ENCODE measurements around the gene MYO18A.
A peak's percentile ranks its signal among the peaks of the same experiment; 100 is the strongest.
"Not testable (repeated sequence)": the region's sequence is repeated elsewhere in the genome, so short reads cannot be mapped to it uniquely, and the experiment has no call there.

Gene MYO18A

DNA sequence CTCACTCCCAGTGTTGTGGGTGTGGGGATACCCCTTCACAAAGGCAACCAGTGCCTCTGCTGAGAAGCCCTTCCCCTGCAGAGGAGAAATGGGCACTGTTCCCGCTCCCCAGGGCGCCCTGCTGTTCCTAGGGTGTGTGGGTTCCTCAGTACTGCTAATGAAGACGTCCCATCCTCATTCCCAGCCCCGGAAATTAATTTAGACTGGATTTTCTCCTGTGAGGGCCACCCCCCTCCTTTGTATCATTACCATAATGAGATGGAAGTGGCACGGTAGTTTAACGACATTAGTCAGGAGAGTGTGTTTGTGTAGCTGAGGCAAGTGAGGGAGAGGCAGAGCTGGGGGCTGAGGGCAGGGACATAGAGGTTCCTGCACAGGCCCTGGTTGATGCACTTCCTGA, 84.1 kb downstream of the MYO18A start:
- no peak for DNase-seq

DNA sequence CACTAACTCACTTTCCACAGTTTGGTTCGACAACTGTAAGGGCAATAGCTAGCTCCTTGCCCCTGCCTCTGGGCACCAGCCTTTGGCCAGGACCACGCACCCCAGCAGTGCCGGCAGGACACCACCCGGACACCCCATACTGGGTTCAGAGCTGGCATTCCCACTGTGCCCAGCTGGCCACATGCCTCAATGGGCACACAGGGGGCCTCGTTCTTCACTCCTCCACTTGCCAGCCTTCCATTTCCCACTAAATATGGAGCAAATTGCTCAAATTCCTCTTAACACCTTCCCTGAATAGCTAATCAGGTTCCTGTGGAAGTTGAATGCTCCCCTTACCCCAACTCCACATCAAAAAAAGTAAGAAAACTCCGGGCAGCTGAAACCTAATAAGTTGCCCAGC, 84.8 kb downstream of the MYO18A start:
- DNase-seq = no peak

DNA sequence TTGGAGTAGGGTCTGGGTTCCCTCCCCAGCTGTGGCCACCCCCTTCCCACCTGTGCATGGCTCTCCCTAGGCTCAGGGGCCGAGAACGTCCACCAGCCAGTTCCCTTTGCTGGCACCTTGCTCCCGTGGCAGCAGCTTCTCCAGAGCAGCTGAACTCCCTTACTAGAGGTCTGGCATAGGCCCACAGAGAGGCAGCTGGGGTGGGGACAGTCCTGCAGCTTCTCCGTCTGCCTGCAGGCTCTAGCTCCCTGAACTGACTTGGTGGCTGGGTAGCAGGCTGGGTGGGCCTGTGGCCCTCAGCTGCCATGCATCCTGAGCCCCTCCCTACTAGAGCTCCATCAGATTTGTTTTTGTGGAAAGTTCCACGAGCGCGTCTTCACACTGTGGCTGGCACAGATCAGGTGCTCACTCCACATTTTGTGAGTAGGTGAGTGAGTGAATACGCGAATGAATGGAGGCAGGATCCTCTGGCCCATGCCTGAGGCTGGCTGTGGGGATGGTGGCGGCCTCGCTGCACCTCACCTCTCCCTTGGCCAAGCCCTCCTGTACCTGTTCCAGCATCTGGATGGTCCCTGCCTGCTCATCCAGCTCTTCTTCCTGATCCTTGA, 86.0 kb downstream of the MYO18A start:
- DNase-seq = no peak

DNA sequence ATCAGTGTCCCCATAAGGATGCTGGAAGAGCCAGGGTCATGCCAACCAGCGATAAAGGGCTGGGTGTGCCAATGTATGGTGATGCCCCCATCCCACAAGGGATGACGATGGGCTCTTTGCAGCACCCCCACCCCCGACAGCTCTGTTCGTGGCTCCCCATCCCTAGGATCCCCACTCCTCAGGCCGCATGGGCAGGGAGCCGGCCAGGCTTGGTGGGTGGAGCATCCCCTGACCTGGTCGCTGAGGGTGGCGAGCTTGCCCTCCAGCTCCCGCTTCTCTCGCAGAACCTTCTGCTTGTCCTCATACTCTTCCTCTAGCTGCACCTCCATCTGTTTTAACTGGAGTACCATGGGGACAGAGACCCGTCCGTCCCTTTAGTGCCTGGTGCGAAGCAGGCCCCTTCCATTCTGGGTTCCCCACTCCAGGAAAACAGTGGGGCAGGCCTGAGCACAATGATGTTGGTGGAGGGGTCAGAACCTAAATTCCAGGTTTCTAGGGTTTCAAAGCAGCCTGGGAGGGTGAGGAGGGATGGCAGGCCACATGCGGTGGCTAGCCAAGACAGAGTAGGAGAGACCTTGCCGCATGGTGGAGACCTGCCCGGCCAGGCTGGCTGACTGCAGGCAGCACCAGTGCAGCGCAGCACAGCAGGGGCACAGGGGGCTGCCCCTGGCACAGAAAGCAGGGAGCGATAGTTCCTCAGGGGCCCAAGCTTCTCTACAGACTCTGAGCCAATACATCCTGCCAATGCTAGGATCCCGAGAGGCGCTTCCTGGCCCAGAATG, 86.9 kb downstream of the MYO18A start:
- no peak for DNase-seq

DNA sequence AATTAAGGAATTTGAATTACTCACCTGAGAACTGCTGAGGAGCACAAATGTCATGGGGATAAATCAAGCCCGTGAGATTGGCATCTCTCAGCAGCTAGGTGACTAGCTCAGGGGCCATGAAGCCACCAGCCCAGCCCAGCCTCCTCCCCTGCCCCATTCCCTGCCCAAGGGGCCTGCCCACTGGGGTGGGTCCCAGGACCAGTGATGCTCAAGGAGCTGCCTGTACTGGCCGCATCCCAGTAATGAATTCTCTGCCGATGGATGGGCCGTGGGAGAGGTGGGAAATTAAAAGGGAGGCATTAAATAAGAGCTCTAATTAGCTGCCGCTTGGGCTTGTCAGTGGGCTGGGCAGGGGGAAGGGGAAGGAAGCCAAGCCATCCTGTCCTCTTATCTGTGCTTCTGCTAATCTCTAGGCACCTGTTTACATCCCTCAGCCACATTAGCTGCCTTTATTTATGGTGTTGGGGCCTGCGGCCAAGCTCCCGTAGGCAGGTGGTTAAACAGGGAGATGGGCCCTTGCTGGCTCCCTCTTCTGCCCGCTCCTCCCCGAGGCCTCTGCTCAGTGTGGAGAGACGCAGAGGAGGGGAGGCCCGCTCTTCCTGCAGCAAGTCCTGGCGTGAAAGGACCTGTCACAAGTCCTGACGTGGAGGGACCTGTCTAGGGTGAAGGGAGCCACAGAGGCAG, 88.5 kb downstream of the MYO18A start:
- no peak for DNase-seq

DNA sequence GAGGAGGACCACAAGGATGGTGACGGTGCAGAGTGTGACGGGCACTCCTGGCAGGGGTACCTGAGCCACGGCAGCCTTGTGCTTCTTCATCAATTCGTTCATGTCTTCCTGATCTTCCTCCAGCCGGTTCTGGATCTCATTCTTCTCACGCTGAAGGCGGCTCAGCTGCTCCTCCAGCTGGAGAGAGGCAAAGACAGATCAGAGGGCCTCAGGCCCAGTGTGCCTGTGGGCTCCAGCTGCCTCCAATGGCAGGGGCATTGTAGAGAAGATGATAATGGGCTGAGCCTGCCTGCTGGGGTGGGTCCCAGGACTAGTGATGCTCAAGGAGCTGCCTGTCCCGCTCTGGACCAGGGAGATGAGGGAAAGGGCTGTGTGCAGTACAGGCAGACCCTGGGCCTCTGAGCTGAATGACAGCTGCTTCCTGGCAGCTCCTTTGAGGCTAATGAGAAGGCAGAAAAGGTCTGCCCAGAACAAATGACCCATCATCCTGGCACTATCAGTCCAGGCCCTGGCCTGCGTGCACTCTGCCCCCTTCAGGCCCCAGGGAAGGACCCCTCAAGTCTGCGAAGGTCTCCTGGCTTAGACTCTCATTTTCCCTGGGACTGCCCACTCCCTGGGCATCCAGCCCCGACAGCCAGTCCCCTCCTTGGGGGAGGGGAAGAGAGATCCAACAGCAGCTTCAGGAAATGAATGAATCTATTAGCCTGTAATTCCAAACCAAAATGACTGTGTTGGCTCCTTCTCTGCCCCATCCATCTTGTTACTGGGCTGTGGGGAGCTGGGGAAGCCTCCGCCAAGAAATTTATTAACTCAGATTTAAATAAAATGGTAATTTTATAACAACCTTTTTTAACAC, 89.2 kb downstream of the MYO18A start:
- no peak for DNase-seq

DNA sequence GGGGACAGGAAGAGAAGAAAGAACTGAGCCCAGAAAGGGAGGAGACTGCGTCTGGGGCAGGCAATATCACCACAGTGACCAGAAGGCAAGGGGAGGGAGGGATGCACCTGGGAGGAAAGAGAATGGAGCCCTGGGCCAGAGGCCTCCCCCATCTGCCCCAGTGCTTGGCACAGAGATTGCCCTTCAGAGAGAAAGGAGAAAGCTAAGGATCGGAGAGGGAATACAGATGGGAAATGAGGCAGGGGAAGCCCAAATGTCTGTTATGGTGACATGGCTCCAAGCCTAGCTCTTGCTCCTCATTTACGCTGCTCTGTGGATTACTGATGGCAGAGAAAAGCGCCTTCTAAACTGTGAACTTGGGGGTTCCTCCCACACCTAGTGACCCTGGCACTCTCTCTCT, 90.1 kb downstream of the MYO18A start:
- no peak for DNase-seq

DNA sequence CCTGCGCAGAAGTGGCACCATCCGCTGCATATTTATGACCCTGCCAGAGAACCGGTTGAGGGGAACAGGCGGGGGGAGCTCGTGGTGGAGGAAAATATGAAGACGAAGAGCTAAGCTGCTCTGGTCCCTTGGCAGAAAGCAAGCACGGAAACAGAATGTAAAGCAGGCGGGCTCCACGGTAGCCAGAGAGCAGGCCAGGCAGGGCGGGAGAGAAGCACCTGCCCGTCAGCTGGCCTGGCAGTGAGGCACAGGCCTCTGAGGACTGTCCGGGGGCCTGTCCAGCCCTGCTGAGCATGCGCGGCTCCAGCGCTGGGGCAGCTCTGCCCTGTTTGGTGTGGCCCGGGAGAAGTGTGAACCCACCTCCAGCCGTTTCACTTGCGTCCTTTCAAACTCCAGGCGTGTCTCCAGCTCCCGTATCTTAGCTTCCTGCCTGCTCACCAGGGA, 90.6 kb downstream of the MYO18A start:
- DNase-seq = no peak

DNA sequence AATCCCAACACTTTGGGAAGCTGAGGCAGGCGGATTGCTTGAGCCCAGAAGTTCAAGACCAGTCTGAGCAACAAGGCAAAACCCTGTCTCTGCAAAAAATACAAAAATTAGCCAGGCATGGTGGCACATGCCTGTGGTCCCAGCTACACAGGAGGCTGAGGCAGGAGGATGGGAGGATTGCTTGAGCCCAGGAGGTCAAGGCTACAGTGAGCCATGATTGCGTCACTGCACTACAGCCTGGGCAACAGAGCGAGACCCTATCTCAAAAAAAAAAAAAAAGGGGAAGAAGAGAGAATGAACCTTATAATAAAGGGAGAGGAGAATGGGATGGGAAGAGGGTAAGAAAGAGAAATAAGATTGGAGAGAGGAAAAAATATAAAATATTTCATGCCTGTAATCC, 91.4 kb downstream of the MYO18A start:
- DNase-seq = not testable (repeated sequence)

DNA sequence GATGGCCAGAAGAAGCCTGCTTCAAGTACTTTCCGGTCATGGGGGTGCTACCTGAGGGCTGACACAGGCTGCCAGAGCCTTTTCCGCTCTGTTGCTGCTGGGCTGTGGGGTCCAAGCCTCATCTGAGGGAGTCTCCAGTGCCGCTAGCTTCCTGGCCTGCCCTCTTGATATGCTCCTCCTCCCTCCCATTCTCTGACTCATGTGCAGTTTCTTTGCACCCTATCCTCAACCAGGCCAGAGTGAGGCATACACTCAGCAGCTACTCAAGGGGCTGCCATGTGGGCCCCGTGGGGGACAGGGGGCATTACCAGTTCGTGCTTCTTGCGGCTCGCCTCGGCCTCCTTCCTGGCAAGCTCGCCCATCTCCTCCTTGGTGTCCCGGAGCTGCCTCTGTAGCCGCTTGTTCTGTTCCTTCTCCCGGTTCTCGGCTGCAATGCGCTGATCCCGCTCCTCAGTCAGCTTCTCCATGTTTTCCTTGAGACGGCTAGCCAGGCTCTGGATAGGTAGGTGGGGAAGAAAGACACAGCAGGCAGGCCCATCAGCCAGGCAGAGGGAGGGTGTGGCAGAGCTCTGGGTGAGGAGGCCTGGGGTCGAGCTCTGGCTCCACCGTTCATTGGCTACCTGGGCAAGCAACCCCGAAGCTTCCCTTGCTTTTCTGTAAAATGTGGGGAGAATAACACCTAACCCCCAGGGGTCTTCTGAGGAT, 93.4 kb downstream of the MYO18A start:
- no peak for DNase-seq

DNA sequence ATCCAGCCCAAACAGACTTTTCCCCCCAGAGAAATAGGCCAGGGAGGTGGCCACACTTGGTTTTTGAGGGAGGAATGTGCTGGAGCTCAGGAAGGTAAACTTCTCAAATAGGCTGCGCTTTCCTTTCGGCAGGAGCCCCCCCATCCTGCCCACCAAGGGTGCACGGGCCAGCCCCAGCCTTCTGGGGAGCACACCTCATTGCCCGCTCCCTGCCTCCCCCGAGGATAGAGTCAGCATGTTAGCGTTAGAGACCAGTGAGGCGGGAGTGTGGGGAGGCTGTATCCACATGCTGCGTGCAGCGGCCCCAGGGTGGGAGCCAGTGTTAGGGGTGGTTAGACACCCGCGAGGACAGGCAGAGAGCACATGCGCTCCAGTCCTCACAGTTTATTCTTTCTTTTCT, 95.0 kb downstream of the MYO18A start:
- DNase-seq = no peak

DNA sequence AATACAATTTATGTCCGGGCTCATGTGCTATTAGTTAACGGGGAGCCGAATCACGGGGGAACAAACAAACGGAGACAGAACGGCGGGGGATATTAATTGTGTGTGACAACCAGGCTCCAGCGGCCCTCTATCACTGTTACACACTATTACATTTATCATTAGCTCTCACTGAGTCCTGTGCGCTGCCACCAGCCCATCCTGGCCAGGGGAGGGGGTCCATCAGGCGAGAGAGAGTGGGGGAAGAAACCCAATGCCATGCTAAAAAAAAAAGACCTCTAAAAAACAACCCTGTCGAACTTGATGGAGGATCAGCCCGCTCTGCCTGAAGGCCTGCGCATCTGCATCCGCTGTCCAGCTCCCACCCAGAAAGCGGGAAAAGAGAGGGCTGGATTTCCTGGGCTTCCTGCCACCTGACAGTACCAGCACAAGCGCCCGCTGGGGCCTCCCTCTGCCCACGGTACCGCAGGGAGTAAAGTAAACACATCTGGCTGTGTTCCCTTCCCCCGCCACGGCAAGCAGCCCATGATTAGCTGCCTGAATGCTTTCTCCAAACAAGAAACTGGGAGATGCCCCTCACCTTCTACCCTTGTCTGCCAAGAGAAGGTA, 95.6 kb downstream of the MYO18A start:
- no peak for DNase-seq

DNA sequence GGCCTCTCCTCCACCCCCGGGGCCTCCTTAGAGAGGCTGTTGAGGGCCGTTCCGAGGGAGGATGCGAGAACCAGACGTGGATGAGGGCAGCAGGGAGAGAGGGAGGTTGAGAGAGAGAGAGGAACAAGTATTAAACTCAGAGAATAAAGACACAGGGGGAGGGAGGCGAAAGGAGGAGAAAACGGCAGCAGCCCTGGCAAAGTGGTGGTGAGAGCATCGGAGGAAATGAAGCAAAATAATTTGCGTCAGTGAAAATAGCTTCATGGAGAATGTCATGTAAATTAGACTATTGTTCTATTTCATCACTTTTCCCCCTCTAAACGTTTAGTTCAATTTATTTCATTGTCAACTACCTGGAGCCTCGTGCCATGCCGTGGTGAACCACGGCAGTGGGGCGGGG, 99.2 kb downstream of the MYO18A start:
- no peak for DNase-seq

DNA sequence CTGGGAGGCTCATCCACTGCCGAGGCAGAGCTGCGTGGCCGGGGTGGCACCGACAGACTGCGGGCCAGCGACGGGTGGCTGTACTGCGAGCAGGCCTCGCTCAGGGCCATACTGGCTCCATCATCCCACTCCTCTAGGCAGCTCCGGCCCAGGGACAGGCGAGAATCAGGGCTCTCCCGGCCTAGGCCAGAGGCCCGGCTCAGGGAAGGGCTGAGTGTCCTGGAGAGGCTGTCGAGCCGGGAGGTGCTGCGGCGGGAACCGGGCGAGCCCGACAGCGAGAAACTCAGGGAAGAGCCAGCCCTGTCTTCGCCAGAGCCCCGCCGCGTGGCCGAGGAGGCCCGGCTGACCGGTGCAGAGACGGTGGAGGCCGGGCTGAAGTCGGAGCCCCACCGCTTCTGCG, 99.9 kb downstream of the MYO18A start:
- DNase-seq = no peak

DNA sequence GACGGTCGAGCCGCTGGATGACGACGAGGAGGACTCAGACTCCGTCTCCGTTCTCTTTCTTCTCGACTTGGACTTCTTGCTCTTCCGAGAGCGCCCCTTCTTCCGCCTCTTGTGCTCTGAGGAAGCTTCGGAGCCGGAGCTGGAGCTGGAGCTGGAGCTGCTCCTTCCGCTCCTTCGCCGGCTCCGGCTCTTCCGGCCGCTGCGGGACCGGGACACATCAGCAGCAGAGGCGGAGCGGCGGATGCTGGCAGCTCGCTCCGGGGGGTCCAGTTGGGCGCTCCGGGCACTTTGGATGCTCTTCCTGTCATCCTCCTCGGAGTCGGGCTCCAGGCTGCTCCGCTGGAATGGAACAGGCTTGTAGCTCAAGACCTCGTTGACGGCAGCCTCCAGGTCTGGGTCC, 100.3 kb downstream of the MYO18A start:
- no peak for DNase-seq

DNA sequence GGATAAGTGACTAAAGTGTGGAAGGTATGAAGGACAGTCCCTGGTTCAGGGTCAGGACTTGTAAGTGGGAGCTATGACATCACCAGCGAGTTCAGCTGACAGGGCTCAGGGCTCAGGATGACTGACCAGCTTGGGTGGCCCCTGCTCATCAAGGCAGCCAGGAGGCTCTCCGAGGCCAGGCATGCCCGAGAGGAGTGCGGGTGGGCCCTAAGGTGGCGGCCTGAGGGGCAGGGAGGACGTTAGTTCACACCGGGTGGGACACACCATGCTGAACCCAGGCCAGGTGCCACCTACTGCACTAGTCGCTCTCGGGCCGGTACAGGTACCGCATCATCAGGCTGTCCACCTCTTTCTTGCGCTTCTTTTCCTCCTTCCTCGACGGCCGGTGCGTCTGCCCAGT, 100.8 kb downstream of the MYO18A start:
- DNase-seq = no peak

DNA sequence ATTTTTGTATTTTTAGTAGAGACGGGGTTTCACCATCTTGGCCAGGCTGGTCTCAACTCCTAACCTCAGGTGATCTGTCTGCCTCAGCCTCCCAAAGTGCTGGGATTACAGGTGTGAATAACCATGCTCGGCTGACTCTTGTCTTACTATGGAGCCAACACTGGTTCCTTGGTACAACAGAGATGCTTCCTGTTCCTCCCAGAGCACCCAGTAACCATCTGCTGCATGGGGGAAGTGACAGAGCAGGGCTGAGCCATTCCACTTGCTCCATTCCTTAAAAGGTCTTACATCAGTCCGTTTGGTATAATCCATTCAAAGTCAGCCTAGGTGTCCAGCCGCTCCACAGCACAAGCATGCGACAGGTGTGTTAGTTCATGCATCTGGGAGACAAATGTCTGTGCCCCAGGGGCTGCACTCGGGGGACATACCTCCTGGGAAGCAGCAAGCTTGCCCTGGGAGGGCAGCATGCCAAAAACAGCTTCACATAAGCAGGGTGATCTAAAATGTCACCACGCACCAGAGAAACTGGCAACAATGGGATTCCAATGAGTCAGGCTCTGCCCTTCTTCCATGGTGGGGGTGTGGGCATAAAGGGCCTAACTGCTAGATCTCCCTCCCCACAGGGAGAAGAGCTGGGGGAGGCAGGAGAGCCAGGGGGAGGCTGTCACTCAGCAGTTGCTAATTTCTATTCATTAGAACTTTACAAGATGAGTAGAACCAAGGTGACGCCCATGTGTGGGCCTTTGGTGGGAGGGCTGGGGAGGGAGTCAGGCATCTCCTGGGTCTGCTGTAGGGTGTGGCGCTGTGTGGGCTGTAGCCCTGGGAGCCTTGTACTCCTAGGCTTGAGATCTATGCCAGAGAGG, 101.8 kb downstream of the MYO18A start:
- DNase-seq = peak; percentile 35 to 68

DNA sequence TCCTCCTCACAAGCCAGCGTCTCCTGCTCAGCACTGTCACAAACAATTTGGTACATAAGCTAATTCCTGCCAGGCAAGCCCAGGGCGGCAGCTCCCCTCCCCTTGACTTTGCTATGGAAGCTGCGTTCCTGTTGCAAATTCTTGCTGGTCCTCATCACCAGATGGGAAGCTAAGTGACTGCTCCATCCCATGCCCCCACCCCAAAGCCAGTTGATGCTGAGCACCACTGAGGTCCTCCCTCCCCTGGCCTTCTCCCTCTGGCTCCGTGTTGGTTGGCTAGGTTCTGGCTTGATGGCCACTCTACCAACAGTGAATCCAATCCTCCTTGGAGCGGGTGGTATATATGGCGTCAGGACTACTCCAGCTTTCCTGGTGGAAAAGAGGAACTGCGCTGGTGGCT, 102.9 kb downstream of the MYO18A start:
- no peak for DNase-seq

DNA sequence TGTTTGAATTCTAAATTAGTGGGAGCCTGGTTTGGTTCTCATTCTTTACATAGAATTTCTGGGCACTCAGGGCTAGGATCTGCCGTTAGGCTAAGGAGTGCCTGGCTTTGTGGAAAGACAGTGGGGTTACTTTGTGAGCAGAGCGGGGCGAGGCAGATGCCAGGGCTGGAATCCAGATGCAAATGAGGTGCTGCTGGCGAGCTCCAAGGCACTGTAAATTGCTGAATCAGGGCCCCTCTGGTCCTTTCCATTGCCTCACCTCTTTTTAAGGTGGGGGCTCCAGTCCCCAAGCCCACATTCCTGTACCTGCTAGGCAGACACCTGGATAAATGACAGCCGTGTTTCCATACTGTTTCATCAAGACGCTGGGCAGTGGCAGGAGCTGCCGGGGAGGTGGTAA, 103.5 kb downstream of the MYO18A start:
- no peak for DNase-seq

DNA sequence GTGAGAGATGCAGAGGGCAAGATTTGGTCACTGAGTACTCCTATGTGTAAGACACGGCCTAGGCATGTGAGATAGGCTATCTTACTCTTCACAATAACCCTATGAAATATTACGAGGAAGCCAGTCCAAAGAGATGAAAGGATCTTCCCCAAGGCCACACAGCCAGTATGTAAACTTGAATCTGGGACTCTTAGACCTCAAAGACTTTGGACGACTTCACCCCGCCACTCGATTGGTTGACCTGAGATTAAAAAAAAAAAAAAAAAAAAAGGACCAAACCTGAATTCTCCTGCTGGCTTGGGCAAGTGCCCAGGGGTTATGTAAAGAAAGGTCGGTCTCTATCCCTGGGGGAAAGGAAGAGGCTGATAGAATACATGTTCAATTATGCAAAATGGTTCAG, 104.1 kb downstream of the MYO18A start:
- no peak for DNase-seq

DNA sequence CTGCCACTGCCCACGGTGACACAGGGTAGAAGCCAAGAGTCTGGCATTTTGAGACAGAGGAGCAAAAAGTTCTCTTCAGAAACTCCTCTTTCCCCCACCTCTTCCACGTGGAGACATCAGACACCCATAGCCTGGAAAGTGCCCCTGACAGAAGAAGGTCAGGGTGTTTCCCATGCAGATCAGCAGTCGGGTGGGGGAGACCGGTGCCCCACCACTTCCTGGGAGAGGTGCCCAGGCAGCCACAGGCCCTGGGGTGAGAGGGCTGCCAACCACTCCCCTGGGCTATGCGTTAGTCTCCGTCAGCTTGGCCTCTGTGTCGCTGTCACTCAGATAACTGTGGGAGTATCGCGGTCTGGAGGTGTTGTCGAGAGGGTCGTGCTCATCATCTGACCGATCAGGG, 105.7 kb downstream of the MYO18A start:
- DNase-seq = no peak

Measured in inflammatory macrophage (primary cell).